GM04504 (cell line): ENCODE measurements around the gene GLCE.

Source experiments
- DNase-seq: peaks from one replicate; pipeline ENCODE4 v3.0.0-alpha.2; 2012; ENCODE audit warnings: low read depth

GLCE gene

GRCh38 chr15:69206079-69206478 lies 45.6 kb downstream of the GLCE start:
- DNase-seq: no peak

- DNase-seq: no peak
Measured at GRCh38 chr15:69209661-69210060, 49.2 kb downstream of the GLCE start.

- DNase-seq: no peak
Measured at GRCh38 chr15:69210574-69210973, 50.1 kb downstream of the GLCE start.

- no peak for DNase-seq
Measured at GRCh38 chr15:69213786-69214185, 53.4 kb downstream of the GLCE start.

GRCh38 chr15:69215314-69216035 lies 55.0 kb downstream of the GLCE start:
- no peak for DNase-seq

- no peak for DNase-seq
Measured at GRCh38 chr15:69217381-69217780, 56.9 kb downstream of the GLCE start.

GRCh38 chr15:69219690-69220089 lies 59.3 kb downstream of the GLCE start:
- no peak for DNase-seq

- DNase-seq: no peak
Measured at GRCh38 chr15:69222002-69222474, 61.6 kb downstream of the GLCE start.

GRCh38 chr15:69223083-69223813 lies 62.8 kb downstream of the GLCE start:
- DNase-seq: no peak

- DNase-seq: no peak
Measured at GRCh38 chr15:69224383-69224782, 63.9 kb downstream of the GLCE start.

GRCh38 chr15:69225355-69226022 lies 65.1 kb downstream of the GLCE start:
- DNase-seq: no peak

- no peak for DNase-seq
Measured at GRCh38 chr15:69226023-69226355, 65.6 kb downstream of the GLCE start.

GRCh38 chr15:69232144-69232543 lies 71.7 kb downstream of the GLCE start:
- no peak for DNase-seq

GRCh38 chr15:69232765-69233164 lies 72.3 kb downstream of the GLCE start:
- no peak for DNase-seq

- DNase-seq: no peak
Measured at GRCh38 chr15:69234676-69235075, 74.2 kb downstream of the GLCE start.

GRCh38 chr15:69236505-69236904 lies 76.1 kb downstream of the GLCE start:
- no peak for DNase-seq

- DNase-seq: no peak
Measured at GRCh38 chr15:69237718-69238117, 77.3 kb downstream of the GLCE start.

- no peak for DNase-seq
Measured at GRCh38 chr15:69244798-69245197, 84.4 kb downstream of the GLCE start.

GRCh38 chr15:69253156-69253555 lies 92.7 kb downstream of the GLCE start:
- no peak for DNase-seq

GRCh38 chr15:69265347-69265955 lies 105.0 kb downstream of the GLCE start:
- no peak for DNase-seq

GRCh38 chr15:69271217-69271616 lies 110.8 kb downstream of the GLCE start:
- DNase-seq: no peak

GRCh38 chr15:69272139-69272538 lies 111.7 kb downstream of the GLCE start:
- DNase-seq: no peak

GRCh38 chr15:69272891-69273290 lies 112.5 kb downstream of the GLCE start:
- DNase-seq: no peak
